BE2C (cell line): ENCODE results near the gene MASTL.
A peak's percentile ranks its signal among the peaks of the same experiment; 100 is the strongest.
"Not testable (repeated sequence)": the region's sequence is repeated elsewhere in the genome, so short reads cannot be mapped to it uniquely, and the experiment has no call there.

Experiments
- DNase-seq: peaks from one replicate; pipeline ENCODE4 v3.0.0-alpha.2; 2020
- H3K27me3 ChIP-seq: fragments of 250-450 bp; sonication (Bioruptor Pico); 2 replicates; pipeline ENCODE4 v1.5.1; 2020; ENCODE audit warnings: mild to moderate bottlenecking
- H3K36me3 ChIP-seq: fragments of 250-450 bp; sonication (Bioruptor Pico); 2 replicates; pipeline ENCODE4 v1.5.1; 2020; ENCODE audit warnings: mild to moderate bottlenecking
- H3K4me1 ChIP-seq: fragments of 250-450 bp; sonication (Bioruptor Pico); 2 replicates; pipeline ENCODE4 v1.5.1; 2020
- H3K4me3 ChIP-seq: 2 replicates; pipeline ENCODE4 v1.5.1; 2011; ENCODE audit warnings: low read depth, low read length
- H3K9me3 ChIP-seq: fragments of 250-450 bp; sonication (Bioruptor Pico); 2 replicates; pipeline ENCODE4 v1.5.1; 2020
- TF ChIP-seq, protein P1 (sequence below): IDR thresholded peaks from 2 replicates; pipeline ENCODE4 v1.5.1; 2012; ENCODE audit warnings: mild to moderate bottlenecking, low read depth, low read length

The MASTL gene

GRCh38 chr10:27147701-27148100 lies 7.5 kb upstream of the MASTL start:
- Histone ChIP-seq H3K9me3 (no peaks in the 10 kb centered on the region), H3K4me3 (no peak overlapping the region), H3K4me1 (no peaks in the 10 kb centered on the region; the same call in 1 of the 2 replicates), H3K27me3 (no peaks in the 10 kb centered on the region), H3K36me3 (peaks cover 55% of the 10 kb centered on the region)
- TF ChIP-seq, protein P1, sequence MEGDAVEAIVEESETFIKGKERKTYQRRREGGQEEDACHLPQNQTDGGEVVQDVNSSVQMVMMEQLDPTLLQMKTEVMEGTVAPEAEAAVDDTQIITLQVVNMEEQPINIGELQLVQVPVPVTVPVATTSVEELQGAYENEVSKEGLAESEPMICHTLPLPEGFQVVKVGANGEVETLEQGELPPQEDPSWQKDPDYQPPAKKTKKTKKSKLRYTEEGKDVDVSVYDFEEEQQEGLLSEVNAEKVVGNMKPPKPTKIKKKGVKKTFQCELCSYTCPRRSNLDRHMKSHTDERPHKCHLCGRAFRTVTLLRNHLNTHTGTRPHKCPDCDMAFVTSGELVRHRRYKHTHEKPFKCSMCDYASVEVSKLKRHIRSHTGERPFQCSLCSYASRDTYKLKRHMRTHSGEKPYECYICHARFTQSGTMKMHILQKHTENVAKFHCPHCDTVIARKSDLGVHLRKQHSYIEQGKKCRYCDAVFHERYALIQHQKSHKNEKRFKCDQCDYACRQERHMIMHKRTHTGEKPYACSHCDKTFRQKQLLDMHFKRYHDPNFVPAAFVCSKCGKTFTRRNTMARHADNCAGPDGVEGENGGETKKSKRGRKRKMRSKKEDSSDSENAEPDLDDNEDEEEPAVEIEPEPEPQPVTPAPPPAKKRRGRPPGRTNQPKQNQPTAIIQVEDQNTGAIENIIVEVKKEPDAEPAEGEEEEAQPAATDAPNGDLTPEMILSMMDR, result no peak
- DNase-seq, result no peak

DNA sequence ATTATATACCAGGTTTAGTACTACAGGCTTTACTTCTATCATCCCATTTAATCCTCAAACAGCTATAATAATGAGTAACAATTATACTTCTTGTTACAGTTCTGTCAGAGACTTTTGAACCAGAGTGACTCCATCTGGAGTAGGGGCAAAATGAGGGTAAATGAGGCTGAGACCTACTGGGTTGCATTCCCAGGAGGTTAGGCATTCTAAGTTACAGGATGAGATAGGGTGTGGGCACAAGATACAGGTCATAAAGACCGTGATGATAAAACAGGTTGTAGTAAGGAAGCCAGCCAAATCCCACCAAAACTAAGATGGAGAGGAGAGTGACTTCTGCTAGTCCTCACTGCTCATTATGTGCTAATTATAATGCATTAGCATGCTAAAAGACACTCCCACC lies 4.9 kb upstream of the MASTL start:
- TF ChIP-seq, protein P1, result no peak
- H3K4me1 ChIP-seq, result no peaks in the 10 kb centered on the region; the same call in 1 of the 2 replicates
- peaks cover 37% of the 10 kb centered on the region for H3K36me3 ChIP-seq
- no peaks in the 10 kb centered on the region for H3K27me3 ChIP-seq
- no peak overlapping the region for H3K4me3 ChIP-seq
- DNase-seq, result no peak
- H3K9me3 ChIP-seq, result no peaks in the 10 kb centered on the region

- DNase-seq, result no peak
- Histone ChIP-seq H3K9me3 (no peaks in the 10 kb centered on the region), H3K36me3 (peaks cover 13% of the 10 kb centered on the region), H3K4me1 (no peaks in the 10 kb centered on the region; the same call in 1 of the 2 replicates), H3K27me3 (no peaks in the 10 kb centered on the region), H3K4me3 (peak overlapping the region; percentile 91)
- TF ChIP-seq, protein P1, result no peak
Measured at GRCh38 chr10:27152687-27153086, 2.5 kb upstream of the MASTL start.

- H3K4me3 ChIP-seq, result peak overlapping the region; percentile 91
- no peaks in the 10 kb centered on the region for H3K27me3 ChIP-seq
- TF ChIP-seq, protein P1, result no peak
- peaks cover 11% of the 10 kb centered on the region for H3K36me3 ChIP-seq
- no peak for DNase-seq
- H3K9me3 ChIP-seq, result no peaks in the 10 kb centered on the region
- H3K4me1 ChIP-seq, result no peaks in the 10 kb centered on the region; the same call in 1 of the 2 replicates
Measured at GRCh38 chr10:27153329-27153728, 1.8 kb upstream of the MASTL start.

- no peak for DNase-seq
- no peaks in the 10 kb centered on the region; the same call in 1 of the 2 replicates for H3K4me1 ChIP-seq
- H3K36me3 ChIP-seq, result peaks cover 11% of the 10 kb centered on the region
- no peaks in the 10 kb centered on the region for H3K9me3 ChIP-seq
- H3K27me3 ChIP-seq, result no peaks in the 10 kb centered on the region
- TF ChIP-seq, protein P1, result no peak
- peak overlapping the region; percentile 91 for H3K4me3 ChIP-seq
Measured at GRCh38 chr10:27153845-27154193, 1.3 kb upstream of the MASTL start.

GRCh38 chr10:27156566-27156965 lies 1.4 kb downstream of the MASTL start:
- not testable (repeated sequence) for H3K4me1 ChIP-seq, H3K27me3 ChIP-seq, DNase-seq, H3K9me3 ChIP-seq
- peaks cover 16% of the 10 kb centered on the region for H3K36me3 ChIP-seq
- H3K4me3 ChIP-seq, result peak overlapping the region; percentile 91

DNA sequence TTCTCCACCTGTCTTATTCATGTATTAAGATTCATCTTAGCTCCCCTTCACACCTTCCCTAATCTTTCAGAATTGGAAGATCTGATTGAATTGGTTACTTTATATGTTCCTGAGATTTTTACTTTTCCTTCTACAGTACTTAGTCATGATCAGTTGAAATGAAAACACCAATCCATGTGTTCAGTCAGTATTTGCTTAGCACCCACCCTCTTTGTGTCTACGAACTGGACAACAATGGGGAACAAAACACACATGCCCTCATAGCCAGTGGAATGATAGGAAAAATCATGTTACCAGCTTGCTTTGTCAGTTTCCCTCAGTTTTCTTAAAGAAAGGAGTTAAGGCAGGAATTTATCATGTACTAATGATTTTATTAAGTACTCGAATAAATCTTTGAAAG lies 2.0 kb downstream of the MASTL start:
- DNase-seq, result no peak
- H3K4me1 ChIP-seq, result no peaks in the 10 kb centered on the region; the same call in 1 of the 2 replicates
- TF ChIP-seq, protein P1, result no peak
- peaks cover 17% of the 10 kb centered on the region for H3K36me3 ChIP-seq
- peak overlapping the region; percentile 91 for H3K4me3 ChIP-seq
- no peaks in the 10 kb centered on the region for H3K27me3 ChIP-seq
- no peaks in the 10 kb centered on the region for H3K9me3 ChIP-seq
